GM18907 (cell line): ENCODE data around the gene DBI.
"Not testable (repeated sequence)": the region's sequence is repeated elsewhere in the genome, so short reads cannot be mapped to it uniquely, and the experiment has no call there.

ENCODE experiments used
- ATAC-seq: cut with Tn5 transposase; IDR thresholded peaks from one replicate; pipeline ENCODE4 v1.9.1; 2021; ENCODE audit warnings: mild to moderate bottlenecking, moderate library complexity; ENCODE audit not compliant: unreplicated experiment

The DBI gene

GRCh38 chr2:119393971-119394748 lies 27.4 kb downstream of the DBI start:
- no peak for ATAC-seq

- no peak for ATAC-seq
Measured at GRCh38 chr2:119397196-119397595, 30.4 kb downstream of the DBI start.

DNA sequence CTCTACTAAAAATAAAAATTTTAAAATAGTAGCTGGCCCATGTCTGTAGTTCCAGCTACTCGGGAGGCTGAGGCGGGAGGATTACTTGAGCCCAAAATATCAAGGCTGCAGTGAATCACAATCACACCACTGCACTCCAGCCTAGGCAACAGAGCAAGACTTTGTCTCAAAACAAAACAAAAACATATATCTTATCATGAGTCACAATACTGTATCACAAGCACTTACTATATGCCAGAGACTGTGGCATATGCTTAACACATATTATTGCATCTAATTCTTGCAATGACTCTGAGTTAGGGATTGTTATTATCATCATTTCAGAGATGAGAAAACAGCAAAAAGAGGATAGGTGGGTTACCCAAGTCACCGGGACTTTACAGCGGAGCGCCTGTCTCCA lies 35.3 kb downstream of the DBI start:
- ATAC-seq: no peak

GRCh38 chr2:119402645-119403560 lies 36.1 kb downstream of the DBI start:
- no peak for ATAC-seq

- not testable (repeated sequence) for ATAC-seq
Measured at GRCh38 chr2:119403618-119404017, 36.8 kb downstream of the DBI start.

- no peak for ATAC-seq
Measured at GRCh38 chr2:119405151-119405550, 38.4 kb downstream of the DBI start.

DNA sequence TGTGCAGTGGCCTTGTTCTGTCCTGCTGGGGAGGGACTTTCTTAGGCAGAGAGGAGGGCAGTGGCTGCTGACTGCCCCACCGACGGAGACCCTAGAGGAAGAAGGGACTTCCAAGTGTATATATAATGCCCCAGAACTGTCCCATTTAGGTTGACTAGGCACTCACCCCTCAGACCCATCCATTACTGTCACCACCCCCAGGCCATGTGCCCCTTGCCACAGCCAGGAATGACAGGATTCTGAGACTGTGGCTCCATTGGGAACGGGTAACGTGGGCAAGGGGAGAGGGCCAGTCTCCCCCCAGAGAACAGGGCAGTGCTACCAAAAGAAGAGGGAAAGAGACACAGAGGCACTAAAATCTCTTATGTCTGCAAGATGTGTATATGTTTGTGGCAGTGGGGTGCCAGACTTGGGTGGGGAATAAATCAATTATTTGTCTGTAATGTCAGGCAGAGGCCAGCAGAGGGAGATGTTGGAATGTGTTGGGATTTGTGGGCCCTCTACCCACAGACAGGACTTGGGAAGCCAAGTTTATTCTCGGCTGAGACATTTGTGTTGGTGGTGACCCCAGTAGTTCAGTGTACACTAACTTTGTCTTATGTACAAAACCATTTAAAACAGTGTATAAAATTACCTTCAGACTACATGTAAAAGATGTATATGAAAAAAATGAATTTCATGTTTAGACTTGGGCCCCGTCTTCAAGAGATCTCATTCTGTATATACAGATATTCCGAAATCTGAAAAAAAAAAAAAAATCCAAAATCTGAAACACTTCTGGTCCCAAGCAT lies 40.8 kb downstream of the DBI start:
- ATAC-seq: peak; percentile 55

- peak; percentile 32 for ATAC-seq
Measured at GRCh38 chr2:119408221-119408619, 41.4 kb downstream of the DBI start.

DNA sequence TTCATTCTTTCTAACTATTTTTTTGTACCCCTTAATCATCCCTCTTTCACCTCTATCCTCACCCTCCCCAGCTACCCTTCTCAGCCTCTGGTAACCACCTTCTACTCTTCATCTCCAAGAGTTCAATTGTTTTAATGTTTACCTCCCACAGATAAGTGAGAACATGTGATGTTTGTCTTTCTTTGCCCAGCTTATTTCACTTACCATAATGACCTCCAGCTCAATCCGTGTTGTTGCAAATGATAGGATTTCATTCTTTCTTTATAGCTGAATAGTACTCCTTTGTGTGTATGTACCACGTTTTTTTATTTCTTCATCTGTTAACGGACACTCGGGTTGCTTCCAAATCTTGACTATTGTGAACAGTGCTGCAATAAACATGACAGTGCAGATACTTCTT lies 42.7 kb downstream of the DBI start:
- no peak for ATAC-seq

DNA sequence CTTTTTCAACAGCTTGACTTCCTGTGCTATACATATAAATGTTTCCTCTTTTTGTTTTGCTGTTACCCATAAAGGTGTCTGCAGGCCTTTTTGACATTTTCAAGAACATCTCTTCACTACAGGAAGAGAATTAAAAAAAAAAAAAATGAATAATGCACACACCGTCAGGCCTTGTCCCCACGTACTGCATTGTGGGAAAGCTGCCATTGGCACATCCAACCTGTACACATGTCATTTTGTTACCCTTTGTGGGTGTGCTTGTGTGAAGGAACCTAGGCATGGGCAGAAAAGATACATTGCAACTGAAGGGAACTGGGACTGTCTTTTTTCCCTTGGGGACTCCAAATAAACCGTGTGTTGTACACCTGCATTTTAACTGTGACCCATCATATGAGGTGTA lies 48.1 kb downstream of the DBI start:
- no peak for ATAC-seq

DNA sequence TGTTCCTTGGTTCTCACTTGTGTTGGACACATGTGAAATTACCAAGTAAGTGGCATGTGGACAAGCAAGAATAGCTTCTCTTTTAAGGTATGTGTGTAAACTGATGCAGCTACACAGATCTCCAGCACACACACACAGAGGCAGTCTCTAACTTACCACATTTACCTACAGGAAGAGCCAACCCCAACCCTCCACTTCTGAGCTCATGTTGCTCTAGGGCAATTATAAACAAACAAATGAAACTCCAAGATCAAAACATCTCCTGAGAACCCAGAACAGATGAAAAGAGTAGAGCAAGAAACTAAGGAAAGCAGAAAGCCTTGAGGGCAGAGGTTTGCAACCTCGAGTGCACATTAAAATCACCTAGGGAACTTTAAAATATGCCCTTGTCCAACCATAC lies 48.9 kb downstream of the DBI start:
- ATAC-seq: no peak

DNA sequence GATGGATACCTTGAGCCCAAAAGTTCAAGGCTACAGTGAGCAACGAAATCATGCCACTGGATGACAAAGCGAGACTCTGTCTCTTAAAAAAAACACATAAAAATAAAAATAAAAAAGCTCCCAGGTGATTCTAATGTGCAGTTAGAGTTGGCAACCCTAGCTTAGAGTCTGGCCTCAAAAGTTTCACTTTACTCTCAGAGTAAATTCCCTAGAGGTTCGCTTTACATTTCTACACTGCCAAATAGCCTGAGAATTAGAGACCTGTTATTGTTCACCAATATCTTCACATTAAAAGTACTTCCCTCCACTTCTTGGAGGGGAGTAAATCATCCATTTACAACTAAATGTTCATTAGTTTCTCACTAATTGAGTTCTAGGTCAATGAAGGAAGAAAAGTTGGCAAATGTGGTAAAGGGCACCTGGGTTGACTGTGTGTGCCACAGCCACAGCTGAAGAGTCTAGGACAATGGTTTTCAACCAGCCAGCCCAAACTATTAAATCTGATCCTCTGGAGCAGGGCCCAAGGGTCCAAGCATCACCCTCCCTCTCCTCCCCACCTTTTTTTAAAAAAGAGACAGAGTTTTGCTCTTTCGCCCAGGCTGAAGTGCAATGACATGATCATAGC lies 49.6 kb downstream of the DBI start:
- peak; percentile 58 for ATAC-seq

GRCh38 chr2:119417908-119418307 lies 51.1 kb downstream of the DBI start:
- no peak for ATAC-seq

DNA sequence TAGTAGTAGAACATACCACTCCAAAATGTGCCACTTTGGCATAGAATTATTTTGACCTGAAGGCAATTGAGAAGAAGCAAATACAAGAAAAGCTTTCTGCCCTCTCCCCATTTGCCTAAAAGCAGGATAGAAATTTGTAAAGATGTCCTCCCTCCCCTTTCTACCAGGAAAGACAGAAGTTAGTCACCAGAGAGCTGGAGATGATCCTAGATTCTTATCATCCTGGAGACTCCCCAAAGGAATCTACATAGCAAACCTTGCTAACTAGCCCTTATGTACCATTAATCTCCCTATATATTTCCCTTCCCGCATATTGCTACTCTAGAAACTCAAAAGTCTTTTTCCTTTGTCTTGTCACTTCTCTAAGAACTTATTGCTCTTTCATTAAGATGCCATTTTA lies 52.3 kb downstream of the DBI start:
- no peak for ATAC-seq

DNA sequence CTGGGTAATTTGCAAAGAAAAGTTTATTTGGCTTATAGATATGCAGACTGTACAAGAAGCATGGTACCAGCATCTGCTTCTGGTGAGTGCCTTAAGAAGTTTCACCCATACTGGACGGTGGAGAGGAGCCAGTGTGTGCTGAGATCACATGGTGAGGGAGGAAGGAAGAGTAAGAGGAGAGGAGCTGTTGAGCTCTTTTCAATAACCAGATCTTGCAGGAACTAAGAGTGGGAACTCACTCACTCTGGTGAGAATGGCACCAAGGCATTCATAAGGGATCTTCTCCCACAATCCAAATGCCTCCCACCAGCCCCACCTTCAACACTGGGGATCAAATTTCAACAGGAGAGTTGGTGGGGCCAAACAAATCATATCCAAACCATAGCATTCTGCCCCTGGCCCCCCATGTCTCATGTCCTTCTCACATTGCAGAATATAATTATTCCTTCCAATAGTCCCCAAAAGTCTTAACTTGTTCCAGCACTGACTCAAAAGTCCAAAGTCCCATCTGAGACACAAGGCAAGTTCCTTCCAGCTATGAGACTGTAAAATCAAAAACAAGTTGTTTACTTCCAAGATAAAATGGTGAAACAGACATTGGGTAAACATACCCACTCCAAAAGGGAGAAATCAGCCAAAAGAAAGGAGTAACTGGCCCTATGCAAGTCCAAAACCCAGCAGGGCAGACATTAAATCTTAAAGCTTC lies 53.2 kb downstream of the DBI start:
- no peak for ATAC-seq

DNA sequence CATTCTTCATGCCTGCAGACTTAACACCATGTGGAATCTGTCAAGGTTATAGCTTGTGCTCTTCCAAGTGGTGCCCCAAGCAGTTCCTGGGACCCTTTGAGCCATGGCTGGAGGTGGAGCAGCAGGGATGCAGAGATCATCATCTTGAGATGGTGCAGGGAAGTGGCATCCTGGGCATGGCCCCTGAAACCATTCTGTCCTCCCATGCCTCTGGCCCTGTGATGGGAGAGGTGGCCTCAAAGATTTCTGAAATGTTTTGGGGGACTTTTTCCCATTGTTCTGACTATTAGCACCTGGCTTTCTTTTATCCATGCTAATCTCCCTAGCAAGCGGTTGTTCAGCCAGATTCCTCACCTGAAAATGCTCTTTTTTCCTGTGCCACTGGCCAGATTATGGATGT lies 54.5 kb downstream of the DBI start:
- ATAC-seq: no peak

- no peak for ATAC-seq
Measured at GRCh38 chr2:119421741-119422140, 55.0 kb downstream of the DBI start.
